Lung (tissue), 12 donors: Measurements from ENCODE around the gene FCRLB. TPM values are rescaled to one million over a fixed set of nuclear protein-coding genes. Genes with fewer than 3 reads are reported as not detected.

Source experiments
- ATAC-seq: fragments of 200-7000 bp; cut with Tn5 transposase; one replicate; pipeline ENCODE4 v1.9.1; 2020; ENCODE audit warnings: moderate number of reproducible peaks; ENCODE audit not compliant: insufficient read depth, low FRiP score
- DNase-seq, 3 donors: peaks; one replicate each; pipeline ENCODE4 v3.0.0-alpha.2; 2013 to 2017
- H3K27ac ChIP-seq, 2 donors: one replicate each; pipeline ENCODE4 v1.5.1; 2013; ENCODE audit warnings: mild to moderate bottlenecking in 2 of 2, moderate library complexity in 2 of 2, control low read depth in 1 of 2, inconsistent platforms in 1 of 2, low read depth in 1 of 2, low read length in 1 of 2
- H3K27me3 ChIP-seq, 3 donors: one replicate each; pipeline ENCODE4 v1.5.1; 2013; ENCODE audit warnings: low read length in 2 of 3; ENCODE audit not compliant: control insufficient read depth in 3 of 3, insufficient read depth in 3 of 3
- H3K36me3 ChIP-seq, 4 donors: one replicate each; pipeline ENCODE4 v1.5.1; 2013; ENCODE audit warnings: low read length in 4 of 4, mild to moderate bottlenecking in 1 of 4, moderate library complexity in 1 of 4; ENCODE audit not compliant: control insufficient read depth in 4 of 4, insufficient read depth in 4 of 4
- H3K4me1 ChIP-seq, 5 donors: one replicate each; pipeline ENCODE4 v1.5.1; 2013; ENCODE audit warnings: low read length in 5 of 5, mild to moderate bottlenecking in 2 of 5, moderate library complexity in 1 of 5; ENCODE audit not compliant: control insufficient read depth in 5 of 5, insufficient read depth in 5 of 5
- H3K4me3 ChIP-seq: one replicate; pipeline ENCODE4 v1.5.1; 2013; ENCODE audit warnings: mild to moderate bottlenecking, control low read depth, moderate library complexity
- H3K9ac ChIP-seq, 2 donors: one replicate each; pipeline ENCODE4 v1.5.1; 2013; ENCODE audit warnings: low read length in 2 of 2, control low read depth in 1 of 2; ENCODE audit not compliant: insufficient read depth in 1 of 2
- H3K9me3 ChIP-seq, 4 donors: one replicate each; pipeline ENCODE4 v1.5.1; 2013; ENCODE audit warnings: low read length in 3 of 4, mild to moderate bottlenecking in 1 of 4, moderate library complexity in 1 of 4; ENCODE audit not compliant: control insufficient read depth in 4 of 4, insufficient read depth in 3 of 4
- WGBS, 2 donors: extraction: QIAGEN DNeasy Blood & Tissue Kit; methylation state at CpG; one replicate each; pipeline ENCODE4 v1.1.7; 2013; 5-methylcytosine and 5-hydroxymethylcytosine counted together
- polyA plus RNA-seq, 2 donors: library from polyadenylated mRNA; stranded (reverse); fragments of 200-250 nt; gene quantifications; one replicate each; pipeline ENCODE4 v1.2.1, GENCODE V29; 2013
- total RNA-seq, 2 donors: library from RNA; depleted of rRNA in 1 of 2; stranded (reverse); fragments of >200 nt in 1 of 2; gene quantifications; one replicate each; pipeline ENCODE4 v1.2.1, GENCODE V29; 2014 to 2021
- TF ChIP-seq, protein P1 (sequence below): IDR thresholded peaks from 2 replicates; pipeline ENCODE4 v1.5.1; 2012; ENCODE audit warnings: mild to moderate bottlenecking; ENCODE audit errors: control extremely low read depth, extremely low read depth
- donor health status: control.
- donor health status: control.
- donor health status: Bipolar disorder and iron deficiency.
- donor health status: healthy.
- donor health status: DM: yes; HTN: yes; CAD: no.

FCRLB gene
- total and polyA plus RNA-seq, 4 donors = 0.34 to 0.90 (median 0.72) TPM

- H3K27me3 ChIP-seq = no peaks in the 10 kb centered on the region
- H3K27ac ChIP-seq = peak overlapping the region in 1 of 2 donors; percentile 9
- no peaks in the 10 kb centered on the region for H3K36me3 ChIP-seq
- DNase-seq = no peak
- 64 to 75% methylated on average over 2 of the region's 2 CpGs for WGBS, 2 donors
- no peak for ATAC-seq
- no peak overlapping the region for H3K9ac ChIP-seq
- H3K4me3 ChIP-seq = no peak overlapping the region
- H3K4me1 ChIP-seq = peaks cover 0 to 19% (median 3%) of the 10 kb centered on the region in 5 donors
- H3K9me3 ChIP-seq = no peaks in the 10 kb centered on the region
- TF ChIP-seq, protein P1, sequence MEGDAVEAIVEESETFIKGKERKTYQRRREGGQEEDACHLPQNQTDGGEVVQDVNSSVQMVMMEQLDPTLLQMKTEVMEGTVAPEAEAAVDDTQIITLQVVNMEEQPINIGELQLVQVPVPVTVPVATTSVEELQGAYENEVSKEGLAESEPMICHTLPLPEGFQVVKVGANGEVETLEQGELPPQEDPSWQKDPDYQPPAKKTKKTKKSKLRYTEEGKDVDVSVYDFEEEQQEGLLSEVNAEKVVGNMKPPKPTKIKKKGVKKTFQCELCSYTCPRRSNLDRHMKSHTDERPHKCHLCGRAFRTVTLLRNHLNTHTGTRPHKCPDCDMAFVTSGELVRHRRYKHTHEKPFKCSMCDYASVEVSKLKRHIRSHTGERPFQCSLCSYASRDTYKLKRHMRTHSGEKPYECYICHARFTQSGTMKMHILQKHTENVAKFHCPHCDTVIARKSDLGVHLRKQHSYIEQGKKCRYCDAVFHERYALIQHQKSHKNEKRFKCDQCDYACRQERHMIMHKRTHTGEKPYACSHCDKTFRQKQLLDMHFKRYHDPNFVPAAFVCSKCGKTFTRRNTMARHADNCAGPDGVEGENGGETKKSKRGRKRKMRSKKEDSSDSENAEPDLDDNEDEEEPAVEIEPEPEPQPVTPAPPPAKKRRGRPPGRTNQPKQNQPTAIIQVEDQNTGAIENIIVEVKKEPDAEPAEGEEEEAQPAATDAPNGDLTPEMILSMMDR = no peak
These were observed 50.6 kb downstream of the FCRLB start for GRCh38 chr1:161771973-161772372.

- H3K36me3 ChIP-seq = no peaks in the 10 kb centered on the region
- H3K27ac ChIP-seq = no peak overlapping the region
- H3K9me3 ChIP-seq = no peaks in the 10 kb centered on the region
- H3K4me3 ChIP-seq = no peak overlapping the region
- no peak overlapping the region for H3K9ac ChIP-seq
- DNase-seq (peak in 1 of 3 donors; percentile 15), ATAC-seq (peak; percentile 19)
- H3K4me1 ChIP-seq = peaks cover 0 to 18% (median 3%) of the 10 kb centered on the region in 5 donors
- no peaks in the 10 kb centered on the region for H3K27me3 ChIP-seq
- TF ChIP-seq, protein P1 = no peak
These were observed 51.1 kb downstream of the FCRLB start for GRCh38 chr1:161772397-161772796.

GRCh38 chr1:161773791-161774190 is 52.4 kb downstream of the FCRLB start:
- no peaks in the 10 kb centered on the region for H3K36me3 ChIP-seq
- TF ChIP-seq, protein P1 = no peak
- WGBS, 2 donors = 36 to 52% methylated on average over 4 of the region's 4 CpGs
- no peaks in the 10 kb centered on the region for H3K9me3 ChIP-seq
- H3K9ac ChIP-seq = no peak overlapping the region
- ATAC-seq (no peak), DNase-seq (no peak)
- H3K27me3 ChIP-seq = no peaks in the 10 kb centered on the region
- no peak overlapping the region for H3K27ac ChIP-seq
- no peak overlapping the region for H3K4me3 ChIP-seq
- peaks cover 0 to 11% (median 0%) of the 10 kb centered on the region in 5 donors for H3K4me1 ChIP-seq

GRCh38 chr1:161777261-161777660 is 55.9 kb downstream of the FCRLB start:
- WGBS, 2 donors = 91 to 94% methylated on average over 2 of the region's 2 CpGs
- ATAC-seq = no peak

More at GRCh38 chr1:161777261-161777660, 55.9 kb downstream of the FCRLB start:
- H3K4me3 ChIP-seq = no peak overlapping the region
- H3K27me3 ChIP-seq = no peaks in the 10 kb centered on the region
- peaks cover 0 to 4% (median 0%) of the 10 kb centered on the region in 4 donors for H3K36me3 ChIP-seq
- no peak for DNase-seq
- H3K27ac ChIP-seq = no peak overlapping the region
- H3K9me3 ChIP-seq = no peaks in the 10 kb centered on the region
- TF ChIP-seq, protein P1 = no peak
- no peak overlapping the region for H3K9ac ChIP-seq
- peaks cover 0 to 4% (median 0%) of the 10 kb centered on the region in 5 donors for H3K4me1 ChIP-seq
